B cell (primary cell): ENCODE results near the gene CKM.

Experiments used
- CTCF ChIP-seq: fragments of 200-600 bp; IDR thresholded peaks from one replicate; pipeline ENCODE4 v1.8.0; 2022; ENCODE audit warnings: antibody characterized with exemption, mild to moderate bottlenecking
- EZH2 ChIP-seq: IDR thresholded peaks from 2 replicates; pipeline ENCODE4 v1.6.1; 2012; ENCODE audit warnings: borderline replicate concordance, low read depth, mild to moderate bottlenecking, moderate library complexity, low read length; ENCODE audit not compliant: insufficient read depth, poor library complexity, severe bottlenecking

- TF ChIP-seq CTCF (no peak), EZH2 (no peak)
These were observed 11.1 kb downstream of the CKM start for GRCh38 chr19:45311621-45312020.
